Ovary (tissue), 9 donors: Measurements from ENCODE around the gene PRRT4. TPM values are rescaled to one million over a fixed set of nuclear protein-coding genes. Genes with fewer than 3 reads are reported as not detected.

Source experiments
- DNase-seq, 5 donors: peaks; one replicate each; pipeline ENCODE4 v3.0.0-alpha.2; 2019 to 2020
- H3K27ac ChIP-seq, 2 donors: fragments of 200-600 bp; one replicate each; pipeline versions ENCODE4 v1.5.1 to v1.8.0; 2019 to 2022
- H3K27me3 ChIP-seq: fragments of 200-600 bp; one replicate; pipeline ENCODE4 v1.8.0; 2022
- H3K36me3 ChIP-seq: fragments of 200-600 bp; sonication (generic); one replicate; pipeline ENCODE4 v1.5.1; 2019
- H3K4me1 ChIP-seq: one replicate; pipeline ENCODE4 v1.8.1; 2013; ENCODE audit warnings: mild to moderate bottlenecking, moderate library complexity; ENCODE audit not compliant: insufficient read depth
- H3K4me3 ChIP-seq: fragments of 200-600 bp; sonication (generic); one replicate; pipeline ENCODE4 v1.5.1; 2017
- H3K9me3 ChIP-seq, 2 donors: fragments of 200-600 bp in 1 of 2; sonication (generic) in 1 of 2; one replicate each; pipeline versions ENCODE4 v1.5.1 to v1.8.1; 2013 to 2019; ENCODE audit warnings: mild to moderate bottlenecking in 1 of 2, moderate library complexity in 1 of 2
- CTCF ChIP-seq, 3 donors: fragments of 450-650 bp in 2 of 3; fragments of 200-600 bp in 1 of 3; IDR thresholded peaks; one replicate each; pipeline versions ENCODE4 v1.5.1 to v1.8.0; 2016 to 2022; ENCODE audit warnings: antibody characterized with exemption in 3 of 3, mild to moderate bottlenecking in 1 of 3
- EP300 ChIP-seq: sonication (generic); formaldehyde crosslinking; IDR thresholded peaks from one replicate; pipeline ENCODE4 v1.6.1; 2017; ENCODE audit warnings: antibody characterized with exemption
- POLR2A ChIP-seq: fragments of 450-650 bp; IDR thresholded peaks from one replicate; pipeline ENCODE4 v1.6.1; 2017; ENCODE audit warnings: antibody characterized with exemption, mild to moderate bottlenecking, moderate library complexity
- WGBS, 3 donors: extraction: QIAGEN DNeasy Blood & Tissue Kit in 1 of 3; methylation state at CpG; one replicate each; pipeline versions ENCODE4 v1.1.5 to v1.1.7; 2013 to 2017; 5-methylcytosine and 5-hydroxymethylcytosine counted together
- intact Hi-C, 4 donors: fragments of 100-400 bp; cut with DNase I; formaldehyde crosslinking; loops; one replicate each; pipeline versions ENCODE4 v1.11.0 to v1.15.1; 2022 to 2023
- polyA plus RNA-seq, 2 donors: library from polyadenylated mRNA; stranded (reverse); fragments of 200-250 nt in 1 of 2; fragments of 350-450 nt in 1 of 2; fragmentation: Illumina TruSeq in 1 of 2; extraction: RNeasy Lipid Tissue Mini Kit (QIAGEN cat#74804) in 1 of 2; gene quantifications; one replicate each; pipeline ENCODE4 v1.2.3, GENCODE V29; 2013 to 2014
- total RNA-seq, 7 donors: library from RNA; depleted of rRNA in 2 of 7; stranded (reverse); fragments of >200 nt in 2 of 7; fragmentation: NEBNext Ultra II Directional in 3 of 7; extraction: Animal tissue kit (Norgen Biotek cat#: 25700) in 3 of 7; gene quantifications; one replicate each; pipeline versions ENCODE4 v1.1.0 to v1.2.4, GENCODE V29; 2016 to 2023
- donor health status: DM: no; HTN: no; CAD: no; lungs with moderate emphysema.
- donor health status: DM: no; HTN: no; CAD: no.
- donor health status: Bipolar disorder and iron deficiency.
- donor health status: DM: yes; HTN: yes; CAD: no.
- donor health status: DM: no; HTN: no; CAD: no.
- donor health status: DM: yes; HTN: yes; CAD: no.

PRRT4 gene
- total and polyA plus RNA-seq, 9 donors: 0.11 to 1.2 (median 0.74) TPM

GRCh38 chr7:128395748-128396147, 34.3 kb upstream of the PRRT4 start:
- Histone ChIP-seq H3K36me3 (no peaks in the 10 kb centered on the region), H3K27me3 (no peaks in the 10 kb centered on the region)
- DNase-seq: no peak

GRCh38 chr7:128394904-128395496, 33.5 kb upstream of the PRRT4 start:
- intact Hi-C loops: loop anchor here in 1 of 4 donors (5.0 kb wide), 1 partner anchor 98 kb away; no protein-coding TSS in a partner anchor

More at GRCh38 chr7:128395748-128396147, 34.3 kb upstream of the PRRT4 start:
- no peak for TF ChIP-seq CTCF (IDR thresholded peaks at IDR 0.05)
- TF ChIP-seq EP300: no peak
- no peak for TF ChIP-seq POLR2A
- H3K4me3 ChIP-seq: no peak overlapping the region
- H3K9me3 ChIP-seq: no peaks in the 10 kb centered on the region
- H3K27ac ChIP-seq: no peak overlapping the region
- 89 to 100% (median 98%) methylated on average over 3 of the region's 3 CpGs for WGBS, 3 donors
- intact Hi-C loops: loop anchor here in 1 of 4 donors (5.0 kb wide), 1 partner anchor 98 kb away; no protein-coding TSS in a partner anchor
- H3K4me1 ChIP-seq: no peaks in the 10 kb centered on the region

GRCh38 chr7:128393526-128394330, 32.2 kb upstream of the PRRT4 start:
- no peaks in the 10 kb centered on the region for H3K9me3 ChIP-seq
- H3K27ac ChIP-seq: no peak overlapping the region
- no peaks in the 10 kb centered on the region for H3K27me3 ChIP-seq
- intact Hi-C loops: no loop called here
- WGBS, 3 donors: 89 to 95% (median 89%) methylated on average over 22 to 23 of the region's 23 CpGs
- no peak for DNase-seq
- H3K4me1 ChIP-seq: no peaks in the 10 kb centered on the region
- H3K36me3 ChIP-seq: no peaks in the 10 kb centered on the region
- no peak overlapping the region for H3K4me3 ChIP-seq
- TF ChIP-seq EP300: no peak
- TF ChIP-seq POLR2A: no peak

More at GRCh38 chr7:128394904-128395496, 33.5 kb upstream of the PRRT4 start:
- Histone ChIP-seq H3K9me3 (no peaks in the 10 kb centered on the region), H3K36me3 (no peaks in the 10 kb centered on the region), H3K4me1 (no peaks in the 10 kb centered on the region), H3K27ac (no peak overlapping the region), H3K4me3 (no peak overlapping the region), H3K27me3 (no peaks in the 10 kb centered on the region)
- WGBS, 3 donors: 85 to 93% (median 88%) methylated on average over 16 of the region's 16 CpGs
- DNase-seq: no peak
- TF ChIP-seq POLR2A (no peak), EP300 (no peak), CTCF (IDR thresholded peaks at IDR 0.05) (no peak)

GRCh38 chr7:128392446-128393327, 31.2 kb upstream of the PRRT4 start:
- no peaks in the 10 kb centered on the region for H3K36me3 ChIP-seq
- WGBS, 3 donors: 86 to 90% (median 89%) methylated on average over 17 to 18 of the region's 18 CpGs
- no peak overlapping the region for H3K27ac ChIP-seq
- no peaks in the 10 kb centered on the region for H3K27me3 ChIP-seq
- no peaks in the 10 kb centered on the region for H3K4me1 ChIP-seq
- H3K4me3 ChIP-seq: no peak overlapping the region
- no peak for DNase-seq
- intact Hi-C loops: no loop called here
- no peak for TF ChIP-seq EP300
- TF ChIP-seq CTCF (IDR thresholded peaks at IDR 0.05): no peak
- TF ChIP-seq POLR2A: no peak
- H3K9me3 ChIP-seq: no peaks in the 10 kb centered on the region
